ENCODE data around the gene C1QL2.

C1QL2 gene

DNA sequence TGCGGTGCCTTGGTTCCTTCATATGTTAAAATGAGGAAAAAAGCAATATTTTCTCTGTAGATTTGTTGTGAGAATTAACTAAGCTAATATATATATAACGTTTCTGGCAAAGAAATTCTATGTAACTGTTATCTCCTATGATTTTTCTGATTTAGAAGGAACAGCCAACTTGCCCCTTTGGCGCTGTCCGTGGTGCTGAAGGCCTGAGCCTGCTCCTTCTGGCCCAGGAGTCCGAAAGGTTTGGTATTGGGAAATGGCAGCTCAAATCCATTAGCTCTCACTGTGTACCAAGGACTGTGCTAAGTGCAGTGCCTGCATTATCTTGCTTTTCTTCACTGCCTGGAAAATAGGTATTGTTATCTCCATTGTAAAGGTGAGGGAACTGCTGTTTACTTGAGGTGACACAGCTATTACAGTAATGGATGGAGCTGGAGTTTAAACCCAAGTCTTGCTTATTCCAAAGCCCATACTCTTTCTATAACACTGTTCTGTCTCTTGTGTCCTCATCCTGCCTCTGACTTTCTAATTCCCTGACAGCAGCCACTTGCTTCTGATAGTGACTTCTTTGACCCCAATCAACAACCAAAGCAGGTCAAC lies 52.2 kb downstream of the C1QL2 start:
- peak in 1 of 3 donors; percentile 13 for DNase-seq (ENCODE audit: low read depth in 3 of 3)

Measured in stimulated activated CD4-positive, alpha-beta T cell treated with anti-CD3 and anti-CD28 coated beads, TNF-alpha, amount 100 ng/mL, for 48 hours (primary cell).